ENCODE data around the gene ARHGAP5.

GRCh38 chr14:32083789-32084188 is 6.7 kb downstream of the ARHGAP5 start:
- TF ChIP-seq EZH2 (optimal IDR thresholded peaks at IDR 0.05; ENCODE audit: low read depth, low read length), result no peak
- TF ChIP-seq, protein P1, sequence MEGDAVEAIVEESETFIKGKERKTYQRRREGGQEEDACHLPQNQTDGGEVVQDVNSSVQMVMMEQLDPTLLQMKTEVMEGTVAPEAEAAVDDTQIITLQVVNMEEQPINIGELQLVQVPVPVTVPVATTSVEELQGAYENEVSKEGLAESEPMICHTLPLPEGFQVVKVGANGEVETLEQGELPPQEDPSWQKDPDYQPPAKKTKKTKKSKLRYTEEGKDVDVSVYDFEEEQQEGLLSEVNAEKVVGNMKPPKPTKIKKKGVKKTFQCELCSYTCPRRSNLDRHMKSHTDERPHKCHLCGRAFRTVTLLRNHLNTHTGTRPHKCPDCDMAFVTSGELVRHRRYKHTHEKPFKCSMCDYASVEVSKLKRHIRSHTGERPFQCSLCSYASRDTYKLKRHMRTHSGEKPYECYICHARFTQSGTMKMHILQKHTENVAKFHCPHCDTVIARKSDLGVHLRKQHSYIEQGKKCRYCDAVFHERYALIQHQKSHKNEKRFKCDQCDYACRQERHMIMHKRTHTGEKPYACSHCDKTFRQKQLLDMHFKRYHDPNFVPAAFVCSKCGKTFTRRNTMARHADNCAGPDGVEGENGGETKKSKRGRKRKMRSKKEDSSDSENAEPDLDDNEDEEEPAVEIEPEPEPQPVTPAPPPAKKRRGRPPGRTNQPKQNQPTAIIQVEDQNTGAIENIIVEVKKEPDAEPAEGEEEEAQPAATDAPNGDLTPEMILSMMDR (IDR thresholded peaks at IDR 0.05; ENCODE audit: low read length), result no peak
